ENCODE measurements around the gene POLA1.

Gene POLA1

GRCh38 chrX:24768556-24768955 is 74.8 kb downstream of the POLA1 start:
- no peaks in the 10 kb centered on the region for H3K36me3 ChIP-seq

GRCh38 chrX:24774650-24775049 is 80.9 kb downstream of the POLA1 start:
- no peak overlapping the region for H3K4me3 ChIP-seq (ENCODE audit: low read depth, low read length)
- no peaks in the 10 kb centered on the region for H3K36me3 ChIP-seq
- no peaks in the 10 kb centered on the region for H3K4me1 ChIP-seq
- TF ChIP-seq CTCF (IDR thresholded peaks at IDR 0.05; ENCODE audit: low read depth, low read length): no peak
- H3K9me3 ChIP-seq: no peaks in the 10 kb centered on the region
- no peak for DNase-seq
- H3K27me3 ChIP-seq: no peaks in the 10 kb centered on the region

More at GRCh38 chrX:24768556-24768955, 74.8 kb downstream of the POLA1 start:
- H3K4me1 ChIP-seq: no peaks in the 10 kb centered on the region
- no peak overlapping the region for H3K4me3 ChIP-seq (ENCODE audit: low read depth, low read length)
- no peak for DNase-seq
- TF ChIP-seq CTCF (IDR thresholded peaks at IDR 0.05; ENCODE audit: low read depth, low read length): no peak
- no peaks in the 10 kb centered on the region for H3K9me3 ChIP-seq
- no peaks in the 10 kb centered on the region for H3K27me3 ChIP-seq

- TF ChIP-seq CTCF (IDR thresholded peaks at IDR 0.05; ENCODE audit: low read depth, low read length): no peak
- Histone ChIP-seq H3K4me3 (ENCODE audit: low read depth, low read length) (no peak overlapping the region), H3K9me3 (no peaks in the 10 kb centered on the region), H3K27me3 (no peaks in the 10 kb centered on the region), H3K4me1 (no peaks in the 10 kb centered on the region), H3K36me3 (no peaks in the 10 kb centered on the region)
- no peak for DNase-seq
Measured at GRCh38 chrX:24775891-24776290, 82.2 kb downstream of the POLA1 start.

- H3K36me3 ChIP-seq: no peaks in the 10 kb centered on the region
- no peak for TF ChIP-seq CTCF (IDR thresholded peaks at IDR 0.05; ENCODE audit: low read depth, low read length)
- H3K27me3 ChIP-seq: no peaks in the 10 kb centered on the region
- H3K9me3 ChIP-seq: no peaks in the 10 kb centered on the region
- H3K4me1 ChIP-seq: no peaks in the 10 kb centered on the region
- H3K4me3 ChIP-seq (ENCODE audit: low read depth, low read length): no peak overlapping the region
- no peak for DNase-seq
Measured at GRCh38 chrX:24777660-24778059, 83.9 kb downstream of the POLA1 start.

GRCh38 chrX:24782011-24782410 is 88.3 kb downstream of the POLA1 start:
- no peaks in the 10 kb centered on the region for H3K27me3 ChIP-seq
- no peaks in the 10 kb centered on the region for H3K4me1 ChIP-seq
- no peak for TF ChIP-seq CTCF (IDR thresholded peaks at IDR 0.05; ENCODE audit: low read depth, low read length)
- no peaks in the 10 kb centered on the region for H3K9me3 ChIP-seq
- no peak for DNase-seq
- no peaks in the 10 kb centered on the region for H3K36me3 ChIP-seq
- H3K4me3 ChIP-seq (ENCODE audit: low read depth, low read length): no peak overlapping the region

- Histone ChIP-seq H3K9me3 (no peaks in the 10 kb centered on the region), H3K4me1 (no peaks in the 10 kb centered on the region), H3K4me3 (ENCODE audit: low read depth, low read length) (no peak overlapping the region), H3K36me3 (no peaks in the 10 kb centered on the region), H3K27me3 (no peaks in the 10 kb centered on the region)
- TF ChIP-seq CTCF (IDR thresholded peaks at IDR 0.05; ENCODE audit: low read depth, low read length): no peak
- no peak for DNase-seq
Measured at GRCh38 chrX:24789047-24789446, 95.3 kb downstream of the POLA1 start.

All from BE2C (cell line).